Hippocampal formation (tissue), 2 donors: ENCODE measurements around the gene SH3RF1.

Source experiments
- DNase-seq, 2 donors: peaks; one replicate each; lab custom pipeline; 2025; lab: John Stamatoyannopoulos, UW

SH3RF1 gene

GRCh38 chr4:169251291-169252235 lies 19.2 kb downstream of the SH3RF1 start:
- DNase-seq = no peak

DNA sequence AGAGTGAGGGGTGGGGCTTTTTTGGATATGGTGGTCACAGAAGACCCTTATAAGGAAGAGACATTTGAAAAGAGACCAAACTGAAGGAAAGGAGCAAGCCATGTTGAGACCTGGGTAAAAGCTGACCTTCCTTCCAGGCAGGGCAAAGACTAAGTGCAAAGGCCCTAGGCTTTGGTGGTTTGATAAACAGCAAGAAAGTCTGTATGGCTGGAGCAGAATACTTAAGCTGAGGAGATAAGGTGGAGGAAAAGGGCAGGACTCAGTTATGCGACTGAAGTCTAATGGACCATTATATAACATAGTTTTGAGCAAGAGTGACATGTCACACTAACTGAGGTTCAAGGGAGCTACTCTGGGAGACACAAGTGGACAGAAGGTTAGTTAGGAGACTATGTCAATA lies 20.0 kb downstream of the SH3RF1 start:
- no peak for DNase-seq

GRCh38 chr4:169249999-169250398 lies 20.8 kb downstream of the SH3RF1 start:
- no peak for DNase-seq

- DNase-seq = no peak
These were observed 21.4 kb downstream of the SH3RF1 start for GRCh38 chr4:169249214-169249973.

DNA sequence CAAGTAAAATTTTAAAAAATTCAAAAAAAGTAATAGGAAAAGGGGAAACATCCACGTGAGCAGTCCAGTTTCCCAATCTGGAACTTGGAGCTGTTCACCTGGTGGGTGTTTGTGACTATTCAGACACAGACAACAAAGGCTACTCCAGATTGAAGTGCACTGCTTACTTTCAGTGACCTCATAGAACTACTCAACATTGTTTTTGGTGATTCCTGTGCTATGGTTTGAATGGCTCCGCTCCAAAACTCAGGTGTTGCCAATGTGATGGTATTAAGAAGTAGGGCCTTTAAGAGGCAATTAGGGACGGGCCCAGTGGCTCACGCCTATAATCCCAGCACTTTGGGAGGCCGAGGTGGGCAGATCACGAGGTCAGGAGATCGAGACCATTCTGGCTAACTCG lies 22.1 kb downstream of the SH3RF1 start:
- DNase-seq = no peak

DNA sequence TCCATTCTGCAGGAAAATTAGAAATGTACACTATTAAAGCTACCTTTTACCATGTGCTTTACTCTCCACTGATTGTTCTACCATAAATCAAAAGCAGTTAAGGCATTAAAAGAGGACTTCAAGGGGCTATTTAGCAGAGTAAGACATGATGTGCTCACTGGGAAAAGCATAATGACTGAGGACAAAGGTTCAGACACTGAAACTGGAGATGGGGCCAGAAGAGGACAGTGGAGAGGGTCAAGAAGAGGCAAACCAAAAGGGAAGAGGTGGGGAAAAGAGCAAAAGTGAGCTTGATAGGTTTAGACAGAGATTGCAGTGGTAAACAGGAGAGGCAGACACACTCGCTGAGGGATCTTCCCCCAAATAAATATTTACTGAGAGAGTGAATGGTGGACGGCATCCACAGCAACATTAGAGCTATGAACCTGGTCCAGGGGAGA lies 23.8 kb downstream of the SH3RF1 start:
- DNase-seq = no peak

DNA sequence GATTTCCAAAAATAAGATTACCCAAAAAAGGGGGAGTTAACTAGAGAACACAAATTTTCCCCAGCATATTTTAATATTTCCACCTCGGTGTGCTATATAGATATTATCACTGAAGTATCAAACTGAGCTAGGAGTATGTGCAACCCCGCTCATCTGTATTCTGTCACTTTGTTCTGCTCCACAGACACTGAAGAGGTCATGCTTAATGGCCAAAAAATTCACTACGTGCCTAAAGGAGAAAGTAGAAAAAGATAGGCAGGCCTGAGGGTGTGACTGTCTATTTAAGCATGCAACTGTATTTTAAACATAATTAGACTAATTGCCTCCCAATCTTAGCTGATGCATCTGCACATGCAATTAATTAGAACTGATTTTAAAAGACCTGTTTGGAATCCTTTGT lies 24.5 kb downstream of the SH3RF1 start:
- DNase-seq = no peak

- no peak for DNase-seq
These were observed 25.7 kb downstream of the SH3RF1 start for GRCh38 chr4:169245061-169245460.

GRCh38 chr4:169243825-169244609 lies 26.7 kb downstream of the SH3RF1 start:
- DNase-seq = no peak

DNA sequence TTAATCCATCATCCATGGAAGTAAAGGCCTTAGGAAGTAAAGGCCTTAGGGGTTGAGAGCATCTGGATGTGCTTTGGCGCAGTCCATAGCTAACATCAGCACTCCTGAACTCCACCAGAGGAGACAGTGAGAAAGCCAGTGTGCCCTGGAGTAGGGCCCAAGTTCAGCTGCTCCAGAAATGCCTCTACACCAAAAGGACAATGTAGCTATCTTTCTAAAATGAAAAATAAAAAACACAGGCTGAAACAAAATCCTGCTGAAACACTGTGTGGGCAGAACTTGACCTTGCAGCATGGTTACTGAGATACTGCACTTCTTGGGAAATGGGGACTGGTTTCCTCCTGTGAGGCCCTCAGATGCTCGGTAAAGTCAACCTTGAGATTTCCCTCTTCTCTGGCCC lies 29.3 kb downstream of the SH3RF1 start:
- DNase-seq = no peak

- DNase-seq = no peak
These were observed 31.4 kb downstream of the SH3RF1 start for GRCh38 chr4:169239221-169239905.

GRCh38 chr4:169238445-169238844 lies 32.3 kb downstream of the SH3RF1 start:
- no peak for DNase-seq

- DNase-seq = peak; percentile 9 to 43
These were observed 33.7 kb downstream of the SH3RF1 start for GRCh38 chr4:169236873-169237626.

DNA sequence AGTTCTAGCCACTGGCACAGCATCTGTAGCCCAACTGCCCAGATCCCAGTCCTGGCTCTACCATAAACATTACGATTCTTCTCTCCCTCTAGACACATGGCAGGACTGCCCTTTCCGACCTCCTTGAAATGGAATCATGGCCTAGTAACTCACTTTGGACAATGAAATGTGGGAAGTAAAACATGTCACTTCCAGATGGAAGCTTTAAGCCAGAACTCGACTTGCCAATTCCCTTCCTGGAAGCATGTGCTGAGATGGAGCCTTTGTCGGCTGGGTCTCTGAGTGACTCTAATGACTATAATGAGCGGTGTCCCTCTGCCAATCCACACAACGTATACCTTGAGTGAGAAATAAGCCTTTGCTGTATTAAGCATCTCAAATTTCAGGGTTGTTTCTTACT lies 34.7 kb downstream of the SH3RF1 start:
- no peak for DNase-seq

DNA sequence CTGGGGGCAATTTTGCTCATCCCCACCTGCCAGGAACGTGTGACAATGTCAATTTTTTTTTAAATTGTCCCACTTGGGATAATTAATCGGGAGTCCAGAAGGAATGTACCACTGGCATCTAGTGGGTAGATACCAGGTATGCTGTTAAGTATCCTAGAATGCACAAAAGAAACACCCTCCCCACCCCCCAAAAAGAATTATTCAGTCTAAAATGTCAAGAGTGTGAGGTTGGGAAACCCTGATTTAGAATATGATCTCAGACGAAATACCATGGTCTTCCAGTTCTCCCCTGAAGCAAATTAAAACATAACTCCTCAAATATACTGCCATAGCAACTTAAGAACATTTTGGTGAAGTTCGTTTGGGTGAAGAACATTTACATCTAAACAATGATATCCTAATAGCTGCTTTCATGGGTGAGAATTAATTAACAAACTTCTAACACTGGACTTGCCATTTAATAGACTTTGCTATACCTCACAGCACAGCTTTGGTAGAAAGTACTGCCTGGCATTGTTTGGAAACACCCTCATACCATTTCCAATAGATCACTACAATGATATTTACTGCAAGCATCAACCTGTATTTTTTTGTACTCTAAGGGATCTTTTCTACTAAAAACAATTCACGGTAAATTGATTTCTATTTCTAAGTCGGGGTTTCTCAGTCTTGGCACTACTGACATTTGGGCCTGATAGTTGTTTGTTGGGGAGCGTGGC lies 36.5 kb downstream of the SH3RF1 start:
- DNase-seq = no peak

- no peak for DNase-seq
These were observed 37.1 kb downstream of the SH3RF1 start for GRCh38 chr4:169233691-169234090.

GRCh38 chr4:169231647-169232262 lies 39.0 kb downstream of the SH3RF1 start:
- no peak for DNase-seq

GRCh38 chr4:169229571-169230028 lies 41.2 kb downstream of the SH3RF1 start:
- DNase-seq = no peak

DNA sequence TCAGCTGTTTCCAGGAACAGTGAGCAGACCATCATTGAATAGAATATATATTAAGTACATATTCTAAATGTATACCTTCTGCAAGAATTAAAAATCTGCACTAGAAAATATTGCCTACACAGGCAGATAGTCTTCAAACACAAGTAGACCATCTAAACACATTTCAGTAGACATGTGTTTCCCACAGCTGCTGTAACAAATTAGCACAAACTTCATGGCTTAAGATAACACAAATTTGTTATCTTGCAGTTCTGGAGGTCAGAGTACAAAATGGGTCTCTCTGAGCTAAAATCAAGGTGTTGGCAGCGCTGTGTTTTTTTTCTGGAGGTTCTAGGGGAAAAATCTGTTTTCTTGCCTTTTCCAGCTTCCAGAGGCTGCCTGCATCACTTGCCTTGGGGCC lies 42.7 kb downstream of the SH3RF1 start:
- no peak for DNase-seq

GRCh38 chr4:169226565-169226964 lies 44.2 kb downstream of the SH3RF1 start:
- DNase-seq = no peak
